Endothelial cell of umbilical vein (primary cell): ENCODE data around the gene KRT81. TPM values are rescaled to one million over a fixed set of nuclear protein-coding genes. Genes with fewer than 3 reads are reported as not detected.

Experiments used
- BruUV-seq: library from RNA; stranded (reverse); fragments of 400-500 nt; replicated peaks from 2 replicates; lab custom pipeline; 2021; lab: Mats Ljungman, UMichigan
- CTCF ChIA-PET: fragments of 300-600, 350-600 bp; sonication (Branson Sonifier 250); formaldehyde crosslinking; loops from one replicate; lab custom pipeline; 2021; ENCODE audit warnings: antibody characterized with exemption, inconsistent platforms; lab: Charles Lee
- POLR2A ChIA-PET: fragments of 300-600, 350-600 bp; sonication (Branson Sonifier 250); formaldehyde crosslinking; loops from one replicate; lab custom pipeline; 2021; ENCODE audit warnings: antibody characterized with exemption, inconsistent platforms; lab: Charles Lee
- DNase-seq: peaks from one replicate; pipeline ENCODE4 v3.0.0-alpha.2; 2011; ENCODE audit warnings: low read depth, low spot score
- FAIRE-seq: peaks from 2 replicates; lab custom pipeline; 2011; peaks lifted over from hg19 to GRCh38; lab: Jason Lieb, UNC
- H2AFZ ChIP-seq: 2 replicates; pipeline ENCODE4 v1.6.0; 2012; ENCODE audit warnings: low read depth, low read length, control low read depth, inconsistent platforms
- H3K27ac ChIP-seq: 2 replicates; pipeline ENCODE4 v1.5.1; 2011; ENCODE audit warnings: low read depth, mild to moderate bottlenecking, control low read depth, low read length, moderate library complexity; ENCODE audit not compliant: insufficient read depth
- H3K27me3 ChIP-seq, 2 experiments: 2 replicates each; pipeline versions ENCODE4 v1.6.0 to v1.6.1; 2011; ENCODE audit warnings: low read length in 2 of 2, mixed read lengths in 1 of 2; ENCODE audit not compliant: control insufficient read depth in 2 of 2, insufficient read depth in 2 of 2
- H3K36me3 ChIP-seq, 2 experiments: 2 replicates in 1 of 2; 3 replicates in 1 of 2; pipeline ENCODE4 v1.5.1; 2011; ENCODE audit warnings: low read length in 2 of 2, mild to moderate bottlenecking in 1 of 2, moderate library complexity in 1 of 2; ENCODE audit not compliant: control insufficient read depth in 2 of 2, insufficient read depth in 2 of 2; ENCODE audit errors: extremely low read depth in 1 of 2
- H3K4me1 ChIP-seq: 3 replicates; pipeline ENCODE4 v1.5.1; 2011; ENCODE audit warnings: mild to moderate bottlenecking, low read length; ENCODE audit not compliant: control insufficient read depth, insufficient read depth; ENCODE audit errors: extremely low read depth
- H3K4me2 ChIP-seq: 2 replicates; pipeline ENCODE4 v1.6.1; 2011; ENCODE audit warnings: low read length, control low read depth, mixed read lengths; ENCODE audit not compliant: insufficient read depth
- H3K4me3 ChIP-seq, 3 experiments: fragments of 200-600 bp in 1 of 3; sonication (generic), shearing (Covaris generic) in 1 of 3; replicated peaks in 1 of 3; 2 replicates each; pipeline ENCODE4 v1.5.1; 2011 to 2016; ENCODE audit warnings: control low read depth in 3 of 3, low read length in 3 of 3, mild to moderate bottlenecking in 2 of 3, inconsistent platforms in 1 of 3, low read depth in 1 of 3, moderate library complexity in 1 of 3; ENCODE audit not compliant: insufficient read depth in 1 of 3
- H3K79me2 ChIP-seq: 2 replicates; pipeline ENCODE4 v1.6.0; 2012; ENCODE audit warnings: low read length, inconsistent platforms; ENCODE audit not compliant: control insufficient read depth, insufficient read depth
- H3K9ac ChIP-seq: replicated peaks from 2 replicates; pipeline ENCODE3; 2011; ENCODE audit warnings: low read length, control low read depth; ENCODE audit not compliant: insufficient read depth; ENCODE audit errors: extremely low read depth
- H3K9me1 ChIP-seq: replicated peaks from 3 replicates; pipeline ENCODE4 v1.6.0; 2011; ENCODE audit warnings: mild to moderate bottlenecking, low read length; ENCODE audit not compliant: control insufficient read depth, insufficient read depth; ENCODE audit errors: extremely low read depth
- H3K9me3 ChIP-seq: replicated peaks from 2 replicates; pipeline ENCODE4 v1.5.1; 2012; ENCODE audit warnings: low read length, inconsistent platforms; ENCODE audit not compliant: control insufficient read depth, insufficient read depth
- H4K20me1 ChIP-seq: replicated peaks from 2 replicates; pipeline ENCODE3; 2011; ENCODE audit warnings: mild to moderate bottlenecking, low read length; ENCODE audit not compliant: control insufficient read depth, insufficient read depth; ENCODE audit errors: extremely low read depth
- CTCF ChIP-seq, 2 donors: IDR thresholded peaks; 1 replicate in 1 of 2; 2 replicates in 1 of 2; pipeline ENCODE4 v1.5.1; 2011; ENCODE audit warnings: low read length in 2 of 2, mild to moderate bottlenecking in 2 of 2, moderate library complexity in 2 of 2, control low read depth in 1 of 2, inconsistent platforms in 1 of 2, low read depth in 1 of 2; ENCODE audit not compliant: insufficient read depth in 1 of 2; ENCODE audit errors: extremely low read depth in 1 of 2
- EZH2 ChIP-seq: IDR thresholded peaks from 2 replicates; pipeline ENCODE4 v1.6.1; 2012; ENCODE audit warnings: borderline replicate concordance, low read depth, mild to moderate bottlenecking, moderate library complexity, low read length, inconsistent platforms; ENCODE audit not compliant: severe bottlenecking
- FOS ChIP-seq: IDR thresholded peaks from 2 replicates; pipeline ENCODE4 v1.6.1; 2011; ENCODE audit warnings: mild to moderate bottlenecking, low read length, moderate library complexity, borderline replicate concordance; ENCODE audit not compliant: insufficient read depth
- GATA2 ChIP-seq: IDR thresholded peaks from 2 replicates; pipeline ENCODE4 v1.7.0; 2011; ENCODE audit warnings: low read depth, mild to moderate bottlenecking, moderate library complexity, mixed read lengths, low read length; ENCODE audit not compliant: insufficient read length, insufficient read depth
- JUN ChIP-seq: IDR thresholded peaks from 2 replicates; pipeline ENCODE4 v1.6.1; 2011; ENCODE audit warnings: borderline replicate concordance, low read depth; ENCODE audit not compliant: insufficient read length, insufficient read depth
- MYC ChIP-seq: IDR thresholded peaks from one replicate; pipeline ENCODE4 v1.6.1; 2011; ENCODE audit warnings: mild to moderate bottlenecking, low read depth, low read length
- POLR2A ChIP-seq: IDR thresholded peaks from 2 replicates; pipeline ENCODE4 v1.6.1; 2012; ENCODE audit warnings: low read depth, mild to moderate bottlenecking, control low read depth, low read length
- dilution Hi-C: fragments of 300-500 bp; cut with MboI; formaldehyde crosslinking; loops from one replicate; pipeline ENCODE4 v1.15.0; 2019; ENCODE audit warnings: low sequenced_read_pairs; ENCODE audit not compliant: extremely low pct_ligation_motif_present
- intact Hi-C: fragments of 100-400 bp; cut with micrococcal nuclease; formaldehyde crosslinking; loops from one replicate; pipeline ENCODE4 v1.10.0; 2022
- polyA plus RNA-seq, 4 experiments: library from polyadenylated mRNA; depleted of rRNA in 3 of 4; stranded (reverse) in 3 of 4; unstranded in 1 of 4; fragments of >200 nt; gene quantifications; 2 replicates each; pipeline versions ENCODE4 v1.2.1 to v1.2.3, GENCODE V29; 2011 to 2012; ENCODE audit warnings: missing spikeins in 1 of 4
- total RNA-seq: library from RNA; stranded (reverse); gene quantifications from 2 replicates; pipeline ENCODE4 v1.2.3, GENCODE V29; 2021
- TF ChIP-seq, protein P1 (sequence below): IDR thresholded peaks from 2 replicates; pipeline ENCODE4 v1.6.1; 2011; ENCODE audit not compliant: insufficient read depth, insufficient read length

The KRT81 gene
- total and polyA plus RNA-seq, 2 donors (not counting 3 experiments of a cell fraction or from before 2014, with no cell fraction given): not detected

- FAIRE-seq (no peak), DNase-seq (no peak)
- BruUV-seq: no TSS peak
- Histone ChIP-seq H3K27me3 (peaks cover 21 to 41% of the 10 kb centered on the region in 2 experiments), H3K36me3 (no peaks in the 10 kb centered on the region), H3K4me3 (no peak overlapping the region), H2AFZ (no peak overlapping the region), H3K4me1 (no peaks in the 10 kb centered on the region), H4K20me1 (no peaks in the 10 kb centered on the region), H3K79me2 (no peaks in the 10 kb centered on the region), H3K9ac (no peak overlapping the region), H3K4me2 (no peak overlapping the region), H3K27ac (no peak overlapping the region), H3K9me3 (no peaks in the 10 kb centered on the region), H3K9me1 (no peaks in the 10 kb centered on the region)
- TF ChIP-seq MYC: no peak
- no peak for TF ChIP-seq JUN
- TF ChIP-seq EZH2: no peak
- TF ChIP-seq CTCF (IDR thresholded peaks at IDR 0.05; ENCODE audit: extremely low read depth in 1 of 2, insufficient read depth in 1 of 2, low read depth in 1 of 2, low read length in 2 of 2): no peak
- no peak for TF ChIP-seq GATA2
- TF ChIP-seq, protein P1, sequence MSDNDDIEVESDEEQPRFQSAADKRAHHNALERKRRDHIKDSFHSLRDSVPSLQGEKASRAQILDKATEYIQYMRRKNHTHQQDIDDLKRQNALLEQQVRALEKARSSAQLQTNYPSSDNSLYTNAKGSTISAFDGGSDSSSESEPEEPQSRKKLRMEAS: no peak
- TF ChIP-seq POLR2A: no peak
- no peak for TF ChIP-seq FOS
- POLR2A ChIA-PET: no interaction called here
- intact Hi-C loops: no loop called here
- CTCF ChIA-PET: interaction anchor here (0.6 to 2.8 kb wide), 6 partner anchors 9 to 169 kb away, joined by 3 to 14 read pairs (median 4); no protein-coding TSS in a partner anchor
- dilution Hi-C loops: no loop called here
Measured at GRCh38 chr12:52316290-52316689, 25.0 kb upstream of the KRT81 start.
